PFSK-1 (cell line): Measurements from ENCODE around the gene MYOF.

ENCODE experiments used
- FOXP2 ChIP-seq: optimal IDR thresholded peaks from 2 replicates; pipeline ENCODE3; 2011; ENCODE audit warnings: borderline replicate concordance, control low read depth, inconsistent platforms; ENCODE audit not compliant: insufficient read depth; ENCODE audit errors: extremely low read length, extremely low read depth
- POLR2AphosphoS5 ChIP-seq: IDR thresholded peaks from 2 replicates; pipeline ENCODE4 v1.6.1; 2012; ENCODE audit warnings: low read depth, mild to moderate bottlenecking, control low read depth, low read length, moderate library complexity
- REST ChIP-seq, 2 experiments: IDR thresholded peaks; 2 replicates each; pipeline versions ENCODE4 v1.6.1 to v1.8.0; 2011 to 2012; ENCODE audit warnings: low read depth in 2 of 2, low read length in 2 of 2, control low read depth in 1 of 2, inconsistent platforms in 1 of 2, mild to moderate bottlenecking in 1 of 2, moderate library complexity in 1 of 2; ENCODE audit not compliant: insufficient read depth in 1 of 2
- SIN3A ChIP-seq: IDR thresholded peaks from 2 replicates; pipeline ENCODE4 v1.6.1; 2012; ENCODE audit warnings: mild to moderate bottlenecking, low read length, moderate library complexity, borderline replicate concordance; ENCODE audit not compliant: insufficient read depth
- TAF1 ChIP-seq: IDR thresholded peaks from 2 replicates; pipeline ENCODE4 v1.6.1; 2012; ENCODE audit warnings: low read length, control low read depth, borderline replicate concordance; ENCODE audit not compliant: insufficient read depth

The MYOF gene

DNA sequence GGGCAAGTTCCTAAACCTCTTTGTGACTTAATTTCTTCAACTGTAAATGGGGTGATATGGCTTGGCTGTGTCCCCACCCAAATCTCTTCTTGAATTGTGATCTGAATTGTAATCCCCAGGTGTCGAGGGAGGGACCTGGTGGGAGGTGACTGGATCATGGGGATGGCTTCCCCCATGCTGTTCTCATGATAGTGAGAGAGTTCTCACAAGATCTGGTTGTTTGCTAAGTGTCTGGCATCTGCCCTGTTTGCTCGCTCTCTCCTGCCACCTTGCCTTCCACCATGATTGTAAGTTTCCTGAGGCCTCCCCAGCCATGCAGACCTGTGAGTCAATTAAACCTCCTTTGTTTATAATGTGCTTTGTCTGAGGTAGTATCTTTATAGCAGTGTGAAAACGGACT, 177.0 kb downstream of the MYOF start:
- TF ChIP-seq TAF1 (no peak), FOXP2 (no peak), SIN3A (no peak), POLR2AphosphoS5 (no peak), REST (IDR thresholded peaks at IDR 0.05; ENCODE audit: insufficient read depth in 1 of 2, low read depth in 2 of 2, low read length in 2 of 2) (no peak)

GRCh38 chr10:93300981-93301380, 181.2 kb downstream of the MYOF start:
- TF ChIP-seq POLR2AphosphoS5: no peak
- TF ChIP-seq FOXP2: no peak
- no peak for TF ChIP-seq REST (IDR thresholded peaks at IDR 0.05; ENCODE audit: insufficient read depth in 1 of 2, low read depth in 2 of 2, low read length in 2 of 2)
- TF ChIP-seq SIN3A: no peak
- no peak for TF ChIP-seq TAF1

DNA sequence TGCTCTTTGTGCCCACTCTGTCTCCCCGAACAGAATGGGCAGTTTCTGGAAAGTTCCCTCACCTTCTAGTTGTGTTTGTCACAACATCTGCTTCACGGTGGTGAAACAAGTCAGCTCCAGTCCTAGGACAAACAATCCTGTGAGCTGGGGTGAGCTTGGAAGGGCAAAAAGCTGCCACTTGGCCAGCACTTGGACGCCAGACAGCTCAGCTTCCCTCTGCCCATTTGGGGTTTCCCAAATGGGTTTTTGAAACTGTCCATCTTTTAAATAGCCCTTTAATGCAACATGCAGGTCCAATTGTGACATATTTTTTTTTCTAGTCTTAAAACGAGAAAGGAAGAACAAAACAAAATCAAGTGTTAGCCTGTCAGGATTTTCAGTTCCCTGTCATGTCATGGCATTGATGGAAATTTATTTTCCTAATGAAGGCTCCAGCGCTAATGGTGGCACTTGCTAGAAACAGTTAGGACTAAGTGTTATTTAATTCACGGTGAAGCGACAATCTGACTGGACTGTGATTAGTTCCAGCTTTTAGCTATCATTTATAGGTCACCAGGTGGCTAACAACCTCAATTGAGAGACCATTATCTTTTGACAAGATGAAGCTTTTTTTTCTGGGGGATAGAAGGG, 181.7 kb downstream of the MYOF start:
- no peak for TF ChIP-seq POLR2AphosphoS5
- TF ChIP-seq SIN3A: no peak
- TF ChIP-seq REST (IDR thresholded peaks at IDR 0.05; ENCODE audit: insufficient read depth in 1 of 2, low read depth in 2 of 2, low read length in 2 of 2): no peak
- no peak for TF ChIP-seq FOXP2
- no peak for TF ChIP-seq TAF1

- TF ChIP-seq TAF1 (no peak), REST (IDR thresholded peaks at IDR 0.05; ENCODE audit: insufficient read depth in 1 of 2, low read depth in 2 of 2, low read length in 2 of 2) (no peak), POLR2AphosphoS5 (no peak), FOXP2 (no peak), SIN3A (no peak)
Measured at GRCh38 chr10:93299606-93300287, 182.4 kb downstream of the MYOF start.

- TF ChIP-seq TAF1 (no peak), POLR2AphosphoS5 (no peak), FOXP2 (no peak), REST (IDR thresholded peaks at IDR 0.05; ENCODE audit: insufficient read depth in 1 of 2, low read depth in 2 of 2, low read length in 2 of 2) (no peak), SIN3A (no peak)
Measured at GRCh38 chr10:93299195-93299594, 182.9 kb downstream of the MYOF start.
